Activated naive CD4-positive, alpha-beta T cell treated with anti-CD3 and anti-CD28 coated beads for 36 hours (primary cell): ENCODE measurements around the gene OXNAD1. TPM values are rescaled to one million over a fixed set of nuclear protein-coding genes. Genes with fewer than 3 reads are reported as not detected.
A peak's percentile ranks its signal among the peaks of the same experiment; 100 is the strongest.

Source experiments
- CTCF ChIA-PET: fragments of 350-600 bp; sonication (Branson Sonifier 250); formaldehyde crosslinking; loops from one replicate; lab custom pipeline; 2021; ENCODE audit warnings: antibody characterized with exemption; lab: Charles Lee
- DNase-seq: peaks from one replicate; pipeline ENCODE4 v3.0.0-alpha.2; 2020
- H3K27ac Mint-ChIP-seq: one replicate; pipeline ENCODE4 v1.8.0; 2021; ENCODE audit warnings: mild to moderate bottlenecking, mixed read lengths
- H3K27me3 Mint-ChIP-seq: one replicate; pipeline ENCODE4 v1.8.0; 2021; ENCODE audit warnings: low read depth, mixed read lengths
- H3K36me3 Mint-ChIP-seq: one replicate; pipeline ENCODE4 v1.8.0; 2021; ENCODE audit warnings: low read depth, mixed read lengths
- H3K4me1 Mint-ChIP-seq: one replicate; pipeline ENCODE4 v1.8.0; 2021; ENCODE audit warnings: low read depth, mixed read lengths
- H3K4me3 Mint-ChIP-seq: one replicate; pipeline ENCODE4 v1.8.0; 2021; ENCODE audit warnings: mild to moderate bottlenecking, moderate library complexity, mixed read lengths
- H3K9me3 Mint-ChIP-seq: one replicate; pipeline ENCODE4 v1.8.0; 2021; ENCODE audit warnings: mixed read lengths
- intact Hi-C: fragments of 100-400 bp; cut with micrococcal nuclease; formaldehyde crosslinking; loops from one replicate; pipeline ENCODE4 v1.15.1; 2023
- total RNA-seq, 2 experiments: library from RNA; stranded (reverse); gene quantifications; one replicate each; pipeline ENCODE4 v1.2.3, GENCODE V29; 2021

Gene OXNAD1
- total RNA-seq, 2 experiments from 2014 or later, result 32.4 to 34.2 TPM

DNA sequence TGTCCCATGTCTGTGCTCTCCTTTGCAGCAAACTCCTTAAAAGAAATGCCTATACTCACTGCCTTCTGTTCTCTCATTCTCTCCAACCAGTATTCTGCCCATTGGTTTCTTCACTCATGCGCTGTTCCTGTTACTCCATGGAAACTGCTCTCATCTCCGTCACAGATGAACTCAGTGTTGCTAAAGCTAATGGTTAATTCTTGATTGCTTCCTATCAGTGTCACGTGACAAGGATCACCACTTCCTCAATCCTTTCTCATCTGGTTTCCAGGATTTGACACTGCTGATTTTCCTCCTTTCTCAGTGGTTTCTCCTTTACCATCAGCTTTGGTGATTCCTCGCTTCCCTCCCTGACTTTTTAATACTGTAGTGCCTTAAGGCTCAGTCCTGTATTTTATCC is 2.8 kb upstream of the OXNAD1 start:
- CTCF ChIA-PET, result no interaction called here
- H3K36me3 Mint-ChIP-seq, result peaks cover 1% of the 10 kb centered on the region
- peaks cover 25% of the 10 kb centered on the region for H3K4me1 Mint-ChIP-seq
- H3K4me3 Mint-ChIP-seq, result no peak overlapping the region
- no peaks in the 10 kb centered on the region for H3K9me3 Mint-ChIP-seq
- intact Hi-C loops, result no loop called here
- DNase-seq, result no peak
- no peak overlapping the region for H3K27ac Mint-ChIP-seq
- H3K27me3 Mint-ChIP-seq, result no peaks in the 10 kb centered on the region

DNA sequence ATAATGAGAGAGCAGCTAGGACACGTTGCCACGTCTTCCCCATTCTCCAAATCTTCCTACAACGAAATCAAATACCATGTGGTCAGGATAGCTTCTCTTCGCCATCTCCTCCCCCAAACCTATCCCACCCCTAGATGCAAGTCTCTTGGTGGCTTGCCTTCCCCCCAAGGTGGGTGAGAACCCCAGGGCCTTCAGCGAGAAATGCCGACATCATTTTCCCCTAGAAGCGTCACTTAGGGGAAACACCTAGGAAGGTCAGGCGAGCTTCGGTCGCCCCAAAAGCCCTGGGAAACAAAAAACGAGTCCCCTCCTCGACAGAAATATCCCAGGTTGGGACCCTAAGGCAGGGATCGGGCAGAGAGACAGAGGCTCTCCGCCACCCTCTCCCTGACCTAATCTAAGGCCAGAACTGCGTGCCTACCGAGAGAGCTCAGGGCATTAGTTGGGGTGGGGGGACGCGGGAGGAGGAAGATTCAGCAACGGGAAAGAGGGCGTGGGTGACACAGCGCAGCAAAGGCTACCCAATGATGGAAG is 771 bp upstream of the OXNAD1 start:
- Mint-ChIP-seq H3K27me3 (no peaks in the 10 kb centered on the region), H3K4me3 (peak overlapping the region; percentile 96), H3K4me1 (peaks cover 35% of the 10 kb centered on the region), H3K36me3 (no peaks in the 10 kb centered on the region), H3K27ac (peak overlapping the region; percentile 94), H3K9me3 (no peaks in the 10 kb centered on the region)
- intact Hi-C loops, result loop anchor here (1.0 to 2.0 kb wide), 3 partner anchors 257 to 663 kb away; partner anchors contain the start of genes BTD and HACL1
- CTCF ChIA-PET, result interaction anchor here (0.7 to 7.3 kb wide), 10 partner anchors 12 to 286 kb away, joined by 3 to 38 read pairs (median 4); no protein-coding TSS in a partner anchor
- peak; percentile 34 for DNase-seq

DNA sequence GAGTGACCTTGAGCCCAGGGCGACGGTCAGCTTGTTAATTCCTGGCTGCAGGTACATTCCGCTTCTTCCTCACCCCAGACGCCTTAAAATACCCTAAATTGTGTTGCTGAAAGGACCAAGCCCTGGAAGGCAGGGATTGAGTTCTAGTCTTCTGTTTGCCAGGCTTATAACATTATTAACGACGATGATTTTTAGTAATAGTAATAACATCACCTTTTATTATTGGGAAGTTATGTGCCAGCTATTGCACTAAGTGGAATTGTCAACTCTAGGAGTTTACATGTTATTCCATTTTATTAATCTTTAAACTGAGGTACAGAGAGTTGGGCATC is 409 bp downstream of the OXNAD1 start:
- peaks cover 31% of the 10 kb centered on the region for H3K4me1 Mint-ChIP-seq
- H3K27ac Mint-ChIP-seq, result peak overlapping the region; percentile 94
- intact Hi-C loops, result loop anchor here (1.0 to 2.0 kb wide), 7 partner anchors 21 to 331 kb away; no protein-coding TSS in a partner anchor
- H3K9me3 Mint-ChIP-seq, result no peaks in the 10 kb centered on the region
- H3K27me3 Mint-ChIP-seq, result no peaks in the 10 kb centered on the region
- no peak for DNase-seq
- CTCF ChIA-PET, result interaction anchor here (1.0 to 7.3 kb wide), 8 partner anchors 17 to 286 kb away, joined by 3 to 38 read pairs (median 8); no protein-coding TSS in a partner anchor
- H3K4me3 Mint-ChIP-seq, result peak overlapping the region; percentile 96
- peaks cover 7% of the 10 kb centered on the region for H3K36me3 Mint-ChIP-seq

DNA sequence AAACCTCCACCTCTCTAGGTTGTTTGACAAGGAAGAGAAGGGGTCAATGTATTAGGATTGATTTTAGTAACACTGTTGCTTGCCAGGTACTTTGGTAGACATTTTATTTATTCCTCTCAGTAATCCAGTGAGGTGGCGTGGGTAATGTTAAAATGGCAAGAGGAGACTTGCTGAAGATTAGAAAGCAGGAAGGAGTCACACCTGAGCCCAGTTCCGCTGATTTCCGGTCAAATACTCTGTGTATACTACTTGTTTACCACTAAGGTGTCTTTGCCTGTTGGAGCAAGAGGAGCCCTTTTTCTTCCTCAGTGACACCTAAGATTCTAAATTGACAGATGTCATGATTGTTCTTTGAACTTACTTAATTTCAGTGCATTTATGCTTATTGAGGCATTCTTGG is 1.7 kb downstream of the OXNAD1 start:
- Mint-ChIP-seq H3K9me3 (no peaks in the 10 kb centered on the region), H3K27me3 (no peaks in the 10 kb centered on the region), H3K36me3 (peaks cover 14% of the 10 kb centered on the region), H3K4me3 (peak overlapping the region; percentile 44), H3K27ac (no peak overlapping the region), H3K4me1 (peaks cover 31% of the 10 kb centered on the region)
- CTCF ChIA-PET, result interaction anchor here (0.6 to 7.3 kb wide), 10 partner anchors 15 to 335 kb away, joined by 3 to 44 read pairs (median 7); no protein-coding TSS in a partner anchor
- intact Hi-C loops, result no loop called here
- no peak for DNase-seq

DNA sequence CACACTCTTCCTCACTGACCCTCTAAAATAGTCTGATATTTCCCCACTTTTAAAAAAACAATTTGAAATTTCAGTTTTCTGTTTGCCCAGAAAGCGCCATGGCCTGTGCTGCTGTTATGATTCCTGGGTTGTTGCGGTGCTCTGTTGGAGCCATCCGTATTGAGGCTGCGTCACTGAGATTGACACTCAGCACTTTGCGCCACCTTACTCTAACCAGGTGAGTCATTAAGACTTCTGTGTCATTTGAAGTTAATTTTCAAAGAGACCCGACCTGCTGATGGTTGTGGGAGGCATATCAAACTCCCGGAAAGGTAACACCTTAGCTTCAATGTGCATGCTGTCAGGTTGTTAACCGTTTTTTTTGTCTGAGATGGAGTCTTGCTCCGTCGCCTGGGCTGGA is 5.8 kb downstream of the OXNAD1 start:
- no peak for DNase-seq
- Mint-ChIP-seq H3K4me3 (no peak overlapping the region), H3K9me3 (no peaks in the 10 kb centered on the region), H3K27me3 (no peaks in the 10 kb centered on the region), H3K4me1 (peaks cover 26% of the 10 kb centered on the region), H3K27ac (no peak overlapping the region), H3K36me3 (peaks cover 28% of the 10 kb centered on the region)
- CTCF ChIA-PET, result interaction anchor here (3.8 to 5.9 kb wide), 2 partner anchors 11 to 15 kb away, joined by 20 to 44 read pairs; no protein-coding TSS in a partner anchor
- intact Hi-C loops, result loop anchor here (1.0 kb wide), 1 partner anchor 258 kb away; no protein-coding TSS in a partner anchor

DNA sequence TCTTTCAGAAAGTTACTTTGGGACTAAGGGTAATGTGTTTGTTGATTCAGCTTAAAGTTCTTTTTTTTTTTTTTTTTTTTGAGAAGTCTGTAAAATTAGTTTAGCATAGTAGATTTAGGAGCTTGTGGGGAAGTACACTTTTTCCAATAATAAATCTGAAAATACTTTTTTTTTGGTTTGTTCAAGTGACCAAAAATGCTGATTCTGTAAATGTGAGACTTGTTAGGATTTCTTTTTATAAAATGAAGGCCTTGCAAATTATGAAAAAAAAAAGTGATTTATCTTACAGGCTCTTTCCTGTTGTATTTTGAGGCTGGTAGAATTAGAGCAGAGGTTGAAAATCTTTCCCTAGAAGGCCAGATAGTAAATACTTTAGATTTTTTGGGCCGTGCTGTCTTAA is 7.6 kb downstream of the OXNAD1 start:
- Mint-ChIP-seq H3K36me3 (peaks cover 32% of the 10 kb centered on the region), H3K27me3 (no peaks in the 10 kb centered on the region), H3K4me3 (no peak overlapping the region), H3K9me3 (no peaks in the 10 kb centered on the region), H3K4me1 (peaks cover 11% of the 10 kb centered on the region), H3K27ac (no peak overlapping the region)
- no peak for DNase-seq
- intact Hi-C loops, result no loop called here
- CTCF ChIA-PET, result interaction anchor here (1.4 to 5.9 kb wide), 2 partner anchors 9 to 47 kb away, joined by 3 to 44 read pairs; no protein-coding TSS in a partner anchor

DNA sequence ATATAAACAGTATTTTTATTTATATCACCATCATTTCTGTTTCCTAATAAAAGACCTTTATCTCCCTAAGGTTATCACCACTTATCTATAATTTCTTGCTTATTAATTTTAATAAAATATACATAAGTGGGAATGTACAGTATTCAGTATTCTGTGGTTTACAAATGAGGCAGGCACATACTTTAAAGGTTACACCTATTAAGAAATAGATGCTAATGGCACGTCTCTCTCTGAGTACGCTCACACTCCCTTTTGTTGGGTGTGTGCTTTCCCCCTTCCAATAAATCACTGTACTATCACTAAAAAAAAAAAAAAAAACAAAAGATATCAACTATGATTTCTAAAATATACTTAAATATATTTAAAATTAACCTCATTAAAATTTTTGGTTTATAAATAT is 8.9 kb downstream of the OXNAD1 start:
- CTCF ChIA-PET, result interaction anchor here (1.6 kb wide), 1 partner anchor 16 kb away, joined by 3 read pairs; no protein-coding TSS in a partner anchor
- no peak overlapping the region for H3K4me3 Mint-ChIP-seq
- intact Hi-C loops, result no loop called here
- H3K27ac Mint-ChIP-seq, result no peak overlapping the region
- peaks cover 5% of the 10 kb centered on the region for H3K4me1 Mint-ChIP-seq
- no peaks in the 10 kb centered on the region for H3K9me3 Mint-ChIP-seq
- no peaks in the 10 kb centered on the region for H3K27me3 Mint-ChIP-seq
- no peak for DNase-seq
- peaks cover 36% of the 10 kb centered on the region for H3K36me3 Mint-ChIP-seq

DNA sequence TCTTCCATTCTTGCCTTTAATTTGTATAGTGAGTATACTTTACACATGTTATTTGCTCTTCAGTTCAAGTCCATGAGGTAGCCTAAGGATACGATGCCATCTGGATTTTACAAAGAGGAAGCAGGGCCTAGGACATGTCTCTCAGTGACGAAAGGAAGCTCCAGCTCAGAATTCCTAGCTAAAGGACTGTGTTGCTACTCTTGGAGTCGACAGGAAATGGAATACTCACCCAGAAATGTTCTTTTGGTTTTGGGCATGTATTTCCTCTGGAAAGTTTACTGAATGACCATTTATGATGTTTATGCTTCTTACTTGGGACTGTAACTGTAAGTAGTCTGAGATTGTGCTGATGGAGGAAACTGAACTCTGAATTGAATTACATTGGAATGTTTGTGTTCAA is 12.5 kb downstream of the OXNAD1 start:
- H3K4me3 Mint-ChIP-seq, result no peak overlapping the region
- no peak for DNase-seq
- peaks cover 6% of the 10 kb centered on the region for H3K4me1 Mint-ChIP-seq
- H3K27ac Mint-ChIP-seq, result no peak overlapping the region
- H3K36me3 Mint-ChIP-seq, result peaks cover 25% of the 10 kb centered on the region
- CTCF ChIA-PET, result interaction anchor here (1.3 kb wide), 1 partner anchor 13 kb away, joined by 3 read pairs; no protein-coding TSS in a partner anchor
- H3K9me3 Mint-ChIP-seq, result no peaks in the 10 kb centered on the region
- no peaks in the 10 kb centered on the region for H3K27me3 Mint-ChIP-seq
- intact Hi-C loops, result no loop called here

DNA sequence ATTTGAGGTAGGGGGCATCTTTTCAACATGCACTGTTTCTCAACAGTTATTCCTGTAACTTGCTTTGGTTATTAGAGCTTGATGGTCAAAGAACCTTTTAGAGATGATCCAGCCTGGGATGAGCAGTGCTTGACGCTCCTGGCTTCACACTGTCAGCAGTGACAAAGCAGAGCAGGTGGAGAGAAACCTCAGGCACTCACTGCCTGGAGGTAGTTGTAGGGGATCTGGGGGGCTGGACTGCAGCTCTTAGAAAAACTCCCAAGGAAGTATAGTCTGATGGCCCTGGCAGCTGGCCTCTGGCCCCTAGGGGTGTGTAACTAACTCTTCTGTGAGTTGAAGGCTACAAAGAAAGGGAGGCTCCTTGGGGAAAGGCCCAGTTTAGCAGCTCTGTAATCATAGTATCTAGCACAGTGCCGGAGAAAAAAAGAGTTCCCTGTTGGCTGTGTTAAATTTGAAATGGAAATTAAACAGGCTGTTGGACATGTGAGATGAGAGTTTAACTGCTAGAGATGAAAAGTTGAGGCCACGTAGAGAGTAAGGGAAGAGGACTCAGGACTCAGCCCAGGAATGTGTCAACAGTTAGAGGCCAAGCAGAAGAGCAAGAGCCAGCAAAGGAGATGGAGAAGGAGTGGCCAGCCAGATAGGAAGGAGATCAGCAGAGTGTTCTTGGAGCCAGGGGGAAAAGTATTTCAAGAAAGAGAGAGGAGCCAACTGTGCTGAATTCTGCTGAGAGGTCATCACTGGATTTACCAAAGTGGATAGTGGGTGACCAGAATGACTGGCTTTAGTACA is 14.2 kb downstream of the OXNAD1 start:
- Mint-ChIP-seq H3K36me3 (peaks cover 31% of the 10 kb centered on the region), H3K27ac (no peak overlapping the region), H3K4me3 (no peak overlapping the region), H3K9me3 (no peaks in the 10 kb centered on the region), H3K4me1 (peaks cover 15% of the 10 kb centered on the region), H3K27me3 (no peaks in the 10 kb centered on the region)
- intact Hi-C loops, result no loop called here
- CTCF ChIA-PET, result interaction anchor here (0.8 to 5.2 kb wide), 2 partner anchors 9 to 11 kb away, joined by 4 to 44 read pairs; no protein-coding TSS in a partner anchor
- DNase-seq, result no peak

DNA sequence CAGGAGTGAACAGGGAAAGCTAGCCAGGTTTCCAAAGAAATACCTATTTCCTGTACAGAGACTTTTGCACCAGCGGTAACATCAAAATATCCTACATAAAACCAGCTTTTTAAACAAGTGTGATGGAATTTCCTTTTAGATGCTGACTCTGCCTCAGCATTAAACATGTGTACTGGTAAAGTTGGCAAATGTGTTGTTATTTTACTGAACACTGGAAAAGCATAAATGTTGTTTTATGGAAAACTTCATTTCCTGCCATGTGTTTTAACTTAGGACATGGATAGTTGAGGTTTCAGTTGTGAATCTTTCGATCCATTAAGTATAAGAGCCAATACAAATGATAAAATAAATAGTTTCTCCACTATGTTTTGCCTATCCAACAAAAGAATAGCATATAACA is 15.7 kb downstream of the OXNAD1 start:
- Mint-ChIP-seq H3K27me3 (no peaks in the 10 kb centered on the region), H3K4me3 (no peak overlapping the region), H3K27ac (no peak overlapping the region), H3K36me3 (peaks cover 26% of the 10 kb centered on the region), H3K9me3 (no peaks in the 10 kb centered on the region), H3K4me1 (peaks cover 29% of the 10 kb centered on the region)
- intact Hi-C loops, result no loop called here
- DNase-seq, result no peak
- CTCF ChIA-PET, result interaction anchor here (1.1 to 5.2 kb wide), 2 partner anchors 11 to 40 kb away, joined by 3 to 44 read pairs; no protein-coding TSS in a partner anchor

DNA sequence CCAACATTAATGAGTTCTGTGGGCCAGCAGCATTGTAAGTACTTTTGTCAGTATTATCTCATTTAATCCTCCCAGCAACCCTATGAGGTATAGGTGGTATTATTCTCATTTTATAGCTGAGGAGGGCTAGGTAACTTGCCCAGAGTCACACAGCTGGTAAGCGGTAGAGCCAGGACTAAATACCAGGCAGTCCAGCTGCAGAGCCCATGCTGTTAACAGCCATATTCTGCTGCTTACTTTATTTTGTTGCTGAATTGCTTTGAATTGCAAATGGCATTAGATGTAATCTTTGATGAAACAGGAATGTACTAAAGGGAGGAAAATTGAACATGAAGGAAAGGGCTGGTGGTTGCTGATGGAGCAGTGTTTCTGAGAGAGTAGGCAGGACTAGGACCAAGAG is 19.6 kb downstream of the OXNAD1 start:
- CTCF ChIA-PET, result interaction anchor here (3.0 to 5.2 kb wide), 2 partner anchors 15 to 35 kb away, joined by 34 to 44 read pairs; no protein-coding TSS in a partner anchor
- peaks cover 56% of the 10 kb centered on the region for H3K4me1 Mint-ChIP-seq
- no peak overlapping the region for H3K4me3 Mint-ChIP-seq

DNA sequence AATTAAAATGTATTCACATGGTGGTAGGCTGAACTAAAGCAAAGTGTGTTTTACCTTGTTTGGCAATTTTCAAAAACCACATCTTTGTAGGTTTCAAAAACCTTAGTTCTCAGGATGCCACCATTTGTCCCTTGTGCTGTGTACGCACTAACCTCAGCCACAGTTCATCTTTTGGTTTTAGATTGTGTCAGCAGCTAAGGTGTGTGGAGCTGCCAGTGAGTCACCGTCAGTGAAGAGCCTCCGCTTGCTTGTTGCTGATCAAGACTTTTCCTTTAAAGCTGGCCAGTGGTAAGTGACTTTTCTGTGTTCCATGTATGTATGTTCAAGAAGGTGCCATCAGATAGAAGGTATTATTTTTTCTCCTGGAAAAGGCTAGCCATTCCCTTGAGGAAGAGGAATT is 21.1 kb downstream of the OXNAD1 start:
- peak; percentile 85 for DNase-seq
- H3K4me1 Mint-ChIP-seq, result peaks cover 72% of the 10 kb centered on the region
- CTCF ChIA-PET, result interaction anchor here (0.8 to 3.0 kb wide), 7 partner anchors 10 to 230 kb away, joined by 3 to 34 read pairs (median 3); partner anchors contain the start of gene DPH3
- H3K4me3 Mint-ChIP-seq, result peak overlapping the region; percentile 84
- H3K36me3 Mint-ChIP-seq, result peaks cover 51% of the 10 kb centered on the region
- H3K27me3 Mint-ChIP-seq, result no peaks in the 10 kb centered on the region
- intact Hi-C loops, result loop anchor here (1.0 to 5.0 kb wide), 8 partner anchors 21 to 1457 kb away; partner anchors contain the start of genes OXNAD1 and TBC1D5
- peak overlapping the region; percentile 97 for H3K27ac Mint-ChIP-seq
- H3K9me3 Mint-ChIP-seq, result no peaks in the 10 kb centered on the region

More for the DNA sequence above, 19.6 kb downstream of the OXNAD1 start:
- DNase-seq, result no peak
- intact Hi-C loops, result loop anchor here (5.0 kb wide), 1 partner anchor 738 kb away; no protein-coding TSS in a partner anchor
- Mint-ChIP-seq H3K9me3 (no peaks in the 10 kb centered on the region), H3K27me3 (no peaks in the 10 kb centered on the region), H3K36me3 (peaks cover 48% of the 10 kb centered on the region), H3K27ac (peak overlapping the region; percentile 97)
